GM12865 (cell line): ENCODE results near the gene HDHD2.
A peak's percentile ranks its signal among the peaks of the same experiment; 100 is the strongest.

Experiments
- DNase-seq: peaks from one replicate; pipeline ENCODE4 v3.0.0; 2010; ENCODE audit warnings: low read depth
- H3K4me3 ChIP-seq: 2 replicates; pipeline ENCODE4 v1.5.1; 2011; ENCODE audit warnings: mild to moderate bottlenecking, low read depth, low read length, control low read depth
- CTCF ChIP-seq: IDR thresholded peaks from 2 replicates; pipeline ENCODE4 v1.5.1; 2011; ENCODE audit warnings: low read length, control low read depth, low read depth, inconsistent platforms; ENCODE audit not compliant: insufficient read depth; ENCODE audit errors: missing control alignments

HDHD2 gene

GRCh38 chr18:47175898-47176575, 25.7 kb upstream of the HDHD2 start, which contains the start of gene IER3IP1:
Gene IER3IP1 (minus strand): TSS chr18:47176364. CDS start chr18:47176277, 87 bp downstream.
- TF ChIP-seq CTCF, result no peak
- DNase-seq, result peak; percentile 95
- H3K4me3 ChIP-seq, result peak within 1 kb of the TSS; percentile 72

GRCh38 chr18:47175283-47175897, 25.1 kb upstream of the HDHD2 start:
- TF ChIP-seq CTCF, result no peak
- peak overlapping the region; percentile 72 for H3K4me3 ChIP-seq
- DNase-seq, result no peak

- TF ChIP-seq CTCF, result no peak
- DNase-seq, result no peak
- peak overlapping the region; percentile 72 for H3K4me3 ChIP-seq
Measured at GRCh38 chr18:47174545-47175116, 24.3 kb upstream of the HDHD2 start.

- no peak overlapping the region for H3K4me3 ChIP-seq
- DNase-seq, result no peak
- no peak for TF ChIP-seq CTCF
Measured at GRCh38 chr18:47172476-47172875, 22.2 kb upstream of the HDHD2 start.

GRCh38 chr18:47168913-47169312, 18.6 kb upstream of the HDHD2 start:
- H3K4me3 ChIP-seq, result no peak overlapping the region
- TF ChIP-seq CTCF, result no peak
- no peak for DNase-seq

- no peak for DNase-seq
- H3K4me3 ChIP-seq, result no peak overlapping the region
- TF ChIP-seq CTCF, result no peak
Measured at GRCh38 chr18:47168509-47168908, 18.2 kb upstream of the HDHD2 start.
